Dermis microvascular lymphatic vessel endothelial cell (primary cell): Measurements from ENCODE around the gene KLHL5. TPM values are rescaled to one million over a fixed set of nuclear protein-coding genes. Genes with fewer than 3 reads are reported as not detected.

ENCODE experiments used
- DNase-seq, 2 donors: peaks; one replicate each; pipeline versions ENCODE4 v3.0.0 to v3.0.0-alpha.2; 2010; ENCODE audit warnings: low read depth in 2 of 2
- total RNA-seq: library from RNA; depleted of rRNA; stranded (reverse); fragments of >200 nt; gene quantifications from 2 replicates; pipeline ENCODE4 v1.2.1, GENCODE V29; 2014

KLHL5 gene
- total RNA-seq, 1 donor from 2014 or later, result 99.0 TPM

DNA sequence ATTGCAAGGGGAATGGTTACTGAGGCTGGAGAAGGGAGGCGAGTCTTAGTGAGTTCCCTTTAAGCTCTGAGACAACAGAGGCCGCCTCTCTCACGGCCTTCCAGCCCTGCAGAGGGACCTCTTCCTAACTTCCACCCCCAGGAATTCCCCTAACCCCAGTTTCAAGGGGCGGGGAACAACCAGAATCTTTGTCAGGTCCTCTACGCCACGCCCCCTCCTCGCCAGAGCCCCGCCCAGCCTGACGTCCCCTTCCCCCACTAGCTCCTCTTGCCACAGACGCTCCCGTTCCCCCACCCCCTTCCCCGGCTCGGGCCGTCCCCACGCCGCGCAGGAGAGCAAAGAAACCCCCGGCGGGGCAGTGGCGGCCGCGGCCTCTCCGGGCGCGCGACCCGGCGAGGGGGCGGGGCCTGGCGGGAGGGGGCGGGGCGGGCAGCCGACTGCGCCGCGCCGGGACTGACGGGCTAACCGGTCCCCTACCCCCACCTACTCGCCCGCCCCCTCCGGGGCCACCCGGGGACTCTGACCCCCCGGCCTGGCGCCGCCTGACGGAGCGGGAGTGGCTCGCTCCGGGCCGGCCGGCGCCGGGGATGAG is 17.6 kb upstream of the KLHL5 start:
- DNase-seq, result peak; percentile 89 to 97

DNA sequence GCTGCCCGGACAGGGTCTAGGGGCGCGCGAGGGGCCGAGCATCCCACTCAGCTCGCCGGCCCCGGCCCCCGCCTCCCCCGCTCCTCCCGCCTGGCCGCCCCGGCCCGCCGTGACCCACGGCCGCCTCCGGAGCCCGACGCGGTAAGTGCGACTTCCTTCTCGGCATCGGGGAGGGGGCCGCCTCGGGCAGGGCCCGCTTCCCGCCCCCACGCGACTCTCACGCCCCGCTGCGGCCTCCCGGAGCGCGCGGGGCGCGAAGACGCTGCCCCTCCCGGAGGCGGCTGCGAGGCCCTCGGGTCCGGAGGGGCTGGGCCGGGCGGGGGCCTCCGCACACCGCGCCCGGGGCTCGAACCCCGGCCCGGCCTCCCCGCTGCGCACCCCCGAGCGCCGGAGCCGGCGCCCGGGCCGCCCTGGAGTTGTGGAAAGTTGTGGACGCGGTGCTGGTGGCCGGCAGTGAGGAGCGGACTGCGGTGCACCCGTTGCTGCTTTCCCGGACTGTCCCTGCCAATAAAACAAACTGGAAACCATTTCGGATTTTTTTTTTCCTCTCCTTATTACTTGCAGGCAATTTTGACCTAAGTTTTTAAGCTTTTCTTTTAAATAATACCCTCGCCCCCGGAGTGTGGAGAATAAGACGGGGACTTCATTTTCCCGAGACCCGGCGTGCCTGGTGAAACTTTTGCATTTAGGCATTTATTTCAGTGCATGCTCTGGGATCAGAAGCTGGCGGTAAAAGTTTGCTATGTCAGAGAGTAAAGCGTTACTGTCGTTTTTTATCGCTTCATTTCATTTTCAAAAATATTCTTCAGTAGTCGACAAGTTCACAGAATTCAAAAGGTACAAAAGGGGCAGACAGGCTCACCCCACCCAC is 16.8 kb upstream of the KLHL5 start:
- peak; percentile 12 to 42 for DNase-seq

DNA sequence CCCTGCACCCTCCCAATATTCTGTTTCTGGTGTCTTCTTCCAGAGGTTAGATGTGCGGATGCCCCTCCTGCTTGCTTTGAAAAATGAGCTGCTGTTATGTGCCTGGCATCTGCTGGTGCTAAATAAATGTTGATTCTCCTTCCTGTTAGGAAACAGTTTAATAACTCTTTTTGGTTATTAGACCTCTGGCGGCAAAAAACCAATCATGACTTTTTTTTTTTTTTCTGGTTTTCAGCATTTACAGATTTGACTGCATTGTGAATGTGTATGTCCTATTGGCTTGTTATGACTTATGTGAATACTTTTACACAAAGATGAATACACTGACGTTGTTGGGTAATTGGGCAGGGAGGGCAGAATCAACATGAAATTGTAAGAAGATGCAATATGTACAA is 16.2 kb upstream of the KLHL5 start:
- DNase-seq, result peak; percentile 18 to 38

DNA sequence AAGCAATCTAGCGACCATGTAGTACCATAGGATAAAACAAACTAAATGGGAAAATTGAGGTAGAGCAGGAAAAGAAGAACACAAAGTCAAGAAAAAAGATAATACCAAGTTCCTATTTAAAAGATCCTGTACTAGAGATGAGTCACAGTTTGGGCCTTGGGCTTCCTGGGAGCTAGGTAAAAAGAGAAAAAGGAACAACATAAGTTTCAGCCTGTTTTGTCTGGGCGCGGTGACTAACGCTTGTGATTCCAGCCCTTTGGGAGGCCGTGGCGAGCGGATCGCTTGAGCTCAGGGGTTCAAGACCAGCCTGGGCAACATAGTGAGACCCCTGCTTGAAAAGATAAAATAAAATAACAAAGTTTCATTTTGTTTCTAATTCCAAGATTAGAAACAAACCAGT is 15.8 kb upstream of the KLHL5 start:
- no peak for DNase-seq

DNA sequence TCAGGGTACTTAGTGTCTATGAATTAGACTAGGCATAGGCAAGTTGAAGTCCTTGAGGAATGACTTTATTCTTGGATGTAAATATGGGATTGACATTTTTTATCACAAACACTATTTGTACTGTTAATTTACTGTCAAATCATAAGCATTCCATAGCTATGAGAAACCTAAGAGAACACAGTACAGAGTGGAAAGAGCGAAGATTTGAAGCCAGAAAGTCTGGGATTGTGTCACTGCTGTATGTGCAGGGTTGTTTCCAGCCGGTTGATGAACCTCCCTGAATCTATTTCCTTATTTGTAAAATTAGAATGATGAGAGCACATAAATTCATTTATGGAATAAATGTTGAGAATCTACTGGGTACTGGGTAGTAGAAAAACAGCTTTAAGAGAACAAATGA is 14.4 kb upstream of the KLHL5 start:
- no peak for DNase-seq

DNA sequence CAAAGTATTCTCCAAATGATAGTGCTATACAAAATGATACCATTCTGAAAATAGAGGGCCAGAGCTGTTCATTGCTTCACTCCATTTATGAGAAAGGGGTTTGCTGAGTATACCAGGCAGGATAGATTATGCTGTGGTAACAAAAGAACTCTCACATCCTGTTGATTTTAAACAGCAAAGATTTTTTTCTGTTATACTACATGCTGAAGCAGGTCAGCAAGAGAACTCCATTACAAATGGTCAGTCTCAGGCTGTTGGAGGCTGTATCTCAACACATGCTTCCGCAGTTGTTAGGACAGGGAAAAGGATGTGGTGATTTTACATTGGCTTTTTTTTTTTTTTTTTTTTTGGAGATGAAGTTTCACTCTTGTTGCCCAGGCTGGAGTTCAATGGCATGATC is 13.7 kb upstream of the KLHL5 start:
- peak in 1 of 2 donors; percentile 40 for DNase-seq

DNA sequence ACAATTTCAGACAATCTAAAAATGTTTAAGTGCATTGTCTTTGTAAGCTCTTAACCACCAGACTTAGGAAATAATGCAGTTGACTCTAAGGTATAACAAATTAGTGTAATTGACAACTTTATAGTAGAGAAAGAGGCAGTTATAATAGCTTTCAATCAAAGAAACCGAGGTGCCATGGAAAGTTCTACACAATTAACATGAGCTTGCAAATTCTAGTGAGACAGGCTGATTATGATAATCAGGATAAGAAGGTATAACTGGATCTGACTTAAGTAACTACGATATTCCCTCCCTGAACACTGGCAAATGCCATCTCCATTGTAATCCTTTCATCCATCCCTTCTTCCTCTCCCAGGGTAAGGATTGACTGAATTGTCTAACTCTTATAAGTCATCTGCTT is 11.4 kb upstream of the KLHL5 start:
- no peak for DNase-seq

DNA sequence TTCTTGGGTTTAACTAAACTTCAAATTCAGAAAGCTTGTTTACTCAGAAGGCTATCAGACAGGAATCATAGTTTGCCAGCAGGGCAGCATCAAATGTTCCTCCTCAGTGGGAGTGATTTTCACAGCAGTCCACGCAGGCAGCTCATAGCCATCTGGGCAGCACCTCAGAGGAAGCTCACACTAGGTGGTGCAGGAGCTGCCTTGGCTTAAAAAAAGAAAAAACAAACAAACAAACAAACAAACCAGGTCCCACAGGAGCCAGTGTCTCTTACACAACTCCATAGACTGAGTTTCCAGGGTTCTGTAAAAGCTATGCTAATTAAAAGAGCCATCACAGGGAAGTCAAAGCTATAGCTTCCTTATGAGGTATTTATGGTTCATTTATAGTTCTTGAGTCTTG is 10.5 kb upstream of the KLHL5 start:
- no peak for DNase-seq

DNA sequence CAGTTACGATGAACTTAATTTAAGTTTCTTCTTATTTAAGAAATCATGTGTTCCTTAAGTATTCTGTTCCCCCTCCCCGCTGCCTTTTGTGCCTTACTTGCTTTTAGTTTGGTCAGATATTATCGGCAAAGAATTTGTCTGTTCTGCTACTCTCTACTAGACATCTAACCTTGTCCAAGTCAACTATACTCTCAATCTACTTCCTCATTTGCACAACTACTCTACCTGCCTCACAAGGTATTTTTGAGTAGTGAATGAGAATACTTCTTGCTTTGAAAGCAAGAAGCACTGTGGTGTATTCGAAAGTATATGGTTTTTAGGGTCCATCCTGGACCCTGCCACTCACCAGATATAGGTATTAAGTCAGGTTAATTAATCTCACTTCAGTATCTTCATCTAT is 8.0 kb upstream of the KLHL5 start:
- DNase-seq, result no peak

DNA sequence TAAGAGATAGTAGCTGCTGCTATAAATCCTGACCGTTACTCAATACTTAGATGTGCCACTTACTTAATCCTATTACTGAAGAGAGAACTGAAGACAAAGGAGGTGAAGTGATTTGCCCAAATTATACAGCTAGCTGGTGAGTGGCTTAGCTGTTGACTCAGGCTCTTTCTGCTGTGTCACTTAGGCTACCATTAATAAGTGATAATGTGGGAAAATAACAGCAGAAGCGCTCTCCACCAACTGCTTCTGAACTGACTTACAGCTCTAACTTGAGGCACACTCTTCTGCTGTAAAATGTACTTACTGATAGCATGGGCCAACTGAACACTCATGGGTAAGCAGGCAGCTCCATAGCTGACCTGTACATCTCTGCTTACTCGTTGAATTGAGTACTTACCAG is 7.5 kb upstream of the KLHL5 start:
- no peak for DNase-seq

DNA sequence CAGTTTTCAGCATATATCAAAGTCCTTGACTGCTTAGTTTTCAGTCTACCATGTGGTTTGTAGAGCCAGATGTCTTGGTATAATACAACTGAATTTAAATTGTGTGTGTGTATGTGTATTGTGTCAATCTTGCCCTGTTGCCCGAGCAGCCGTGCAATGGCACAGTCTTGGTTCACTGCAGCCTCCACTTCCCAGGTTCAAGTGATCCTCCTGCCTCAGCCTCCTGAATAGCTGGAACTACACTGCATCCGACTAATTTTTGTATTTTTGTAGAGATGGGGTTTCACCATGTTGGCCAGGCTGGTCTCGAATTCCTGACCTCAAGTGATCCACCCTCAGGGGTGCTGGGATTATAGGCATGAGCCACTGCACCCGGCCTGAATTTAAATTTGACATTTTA is 6.0 kb upstream of the KLHL5 start:
- no peak for DNase-seq

DNA sequence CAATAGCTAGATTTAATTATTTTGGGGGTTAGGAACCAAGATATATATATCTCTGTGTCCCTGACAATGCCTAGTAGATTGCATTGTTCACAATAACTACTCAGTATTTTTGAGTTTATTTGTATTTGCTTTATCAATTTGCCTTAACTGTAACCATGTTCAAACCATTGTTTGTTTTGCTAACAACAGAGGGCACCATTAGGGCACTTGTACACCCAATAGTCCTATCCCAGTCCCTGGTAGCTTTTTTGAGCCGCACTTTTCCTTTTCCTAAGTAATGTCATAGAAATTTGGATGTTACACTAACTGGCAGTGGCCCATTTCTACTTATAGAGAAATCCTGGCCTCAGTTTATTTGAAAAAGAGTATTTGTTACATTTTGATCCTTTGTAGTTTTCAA is 575 bp upstream of the KLHL5 start:
- DNase-seq, result no peak

DNA sequence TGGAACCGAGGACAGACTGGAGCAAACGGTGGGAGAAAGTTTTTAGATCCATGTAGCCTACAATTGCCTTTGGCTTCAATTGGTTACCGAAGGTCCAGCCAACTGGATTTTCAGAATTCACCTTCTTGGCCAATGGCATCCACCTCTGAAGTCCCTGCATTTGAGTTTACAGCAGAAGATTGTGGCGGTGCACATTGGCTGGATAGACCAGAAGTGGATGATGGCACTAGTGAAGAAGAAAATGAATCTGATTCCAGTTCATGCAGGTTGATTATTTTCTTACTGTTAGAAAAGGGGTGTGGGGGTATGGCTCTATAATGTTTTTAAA is 702 bp downstream of the KLHL5 start:
- DNase-seq, result no peak

DNA sequence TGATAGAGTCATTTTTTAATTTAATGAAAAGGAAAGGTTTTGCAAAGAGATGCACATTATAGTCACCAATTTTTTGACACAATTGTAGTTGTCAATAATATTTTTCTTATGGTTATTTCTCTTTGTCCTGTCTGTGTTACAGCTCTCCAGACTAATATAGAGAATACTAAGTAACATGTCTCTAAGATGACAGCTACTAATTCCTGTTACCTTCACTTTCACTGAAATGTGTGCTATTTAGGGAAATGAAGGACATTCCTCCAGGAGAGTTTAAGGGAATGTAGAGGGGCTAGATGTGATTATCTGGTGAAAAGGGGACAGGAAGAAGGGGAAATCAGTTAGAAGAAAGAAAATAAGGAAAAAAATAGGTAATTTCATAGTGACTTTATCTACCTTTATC is 1.4 kb downstream of the KLHL5 start:
- no peak for DNase-seq

DNA sequence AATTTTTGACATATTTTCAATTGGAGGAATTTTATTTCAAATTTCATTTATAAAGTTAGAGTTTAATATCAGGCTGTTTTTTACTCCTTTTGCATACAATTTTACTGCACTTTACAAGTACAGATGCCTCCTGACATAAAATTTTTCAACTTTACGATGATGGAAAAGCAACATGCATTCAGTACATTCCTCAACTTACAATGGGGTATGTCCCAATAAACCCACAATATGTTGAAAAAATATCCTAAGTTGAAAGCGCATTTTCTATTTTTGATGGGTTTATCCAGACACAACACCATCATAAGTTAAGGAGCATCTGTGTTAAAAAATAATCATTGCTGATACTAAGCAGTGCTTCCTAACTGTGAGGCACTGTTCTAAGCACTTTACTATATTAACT is 4.3 kb downstream of the KLHL5 start:
- no peak for DNase-seq

DNA sequence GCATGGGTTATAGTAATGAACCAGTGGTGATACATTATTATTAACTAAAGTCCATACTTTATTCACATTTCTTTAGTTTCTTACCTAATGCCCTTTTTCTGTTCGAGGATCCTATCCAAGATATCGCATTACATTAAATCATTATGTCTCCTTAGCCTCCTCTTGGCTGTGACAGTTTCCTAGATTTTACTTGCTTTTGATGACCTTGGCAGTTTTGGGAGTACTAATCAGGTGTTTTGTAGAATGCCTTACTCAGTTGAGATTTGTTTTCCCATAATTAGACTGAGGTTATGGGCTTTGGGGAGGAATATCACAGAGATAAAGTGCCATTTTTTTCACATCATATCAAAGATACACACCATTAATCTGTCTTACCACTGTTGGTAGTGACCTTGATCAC is 5.0 kb downstream of the KLHL5 start:
- DNase-seq, result no peak

DNA sequence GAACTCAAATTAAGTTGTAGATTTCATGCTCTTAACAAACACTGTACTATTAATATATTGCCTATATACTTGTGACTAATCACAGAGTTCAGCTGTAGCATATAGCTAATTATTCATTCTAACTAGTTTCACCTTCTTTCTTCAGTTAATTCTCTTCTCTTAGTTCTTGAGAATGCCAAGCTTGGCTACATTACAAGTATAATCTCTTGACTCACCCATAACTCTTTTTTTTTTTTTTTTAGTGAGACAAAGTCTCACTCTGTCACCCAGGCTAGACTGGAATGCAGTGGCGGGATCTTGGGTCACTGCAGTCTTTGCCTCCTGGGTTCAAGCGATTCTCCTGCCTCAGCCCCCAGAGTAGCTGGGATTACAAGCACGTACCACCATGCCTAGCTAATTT is 5.4 kb downstream of the KLHL5 start:
- no peak for DNase-seq

DNA sequence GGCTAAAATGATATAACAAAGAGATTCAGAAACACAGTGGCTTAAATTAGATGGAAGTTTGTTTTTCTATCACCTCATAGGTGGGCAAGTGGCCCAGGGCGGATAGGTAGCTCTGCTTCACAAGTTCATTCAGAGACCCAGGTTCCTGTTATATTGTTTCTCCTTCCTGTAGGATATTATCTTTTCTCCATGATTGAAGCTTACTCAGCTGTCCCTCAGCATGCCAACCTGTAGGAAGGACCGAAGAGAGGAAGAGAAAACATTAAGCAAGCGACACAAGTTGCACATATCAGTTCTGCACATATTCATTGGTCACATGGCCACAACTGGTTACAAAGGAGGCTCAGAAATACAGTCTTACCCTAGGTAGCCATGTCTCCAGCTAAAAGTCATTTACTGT is 6.9 kb downstream of the KLHL5 start:
- peak; percentile 71 to 78 for DNase-seq

DNA sequence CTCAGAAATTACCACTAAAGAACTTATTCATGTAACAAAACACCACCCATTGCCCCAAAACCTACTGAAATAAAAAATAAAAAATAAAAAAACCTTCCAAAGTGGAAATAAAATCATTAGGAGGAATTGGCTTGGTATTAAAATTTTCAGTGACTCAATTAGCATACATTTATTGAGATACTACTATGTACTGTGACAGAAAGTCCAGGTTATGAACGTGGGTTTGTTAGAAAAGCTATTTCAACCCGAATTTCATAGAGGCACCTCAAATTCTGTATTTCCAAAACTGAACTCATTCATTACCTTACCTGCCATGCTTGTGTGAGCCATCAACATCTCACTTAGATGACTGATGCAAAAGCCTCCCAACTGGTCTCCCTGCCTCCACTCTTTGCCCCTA is 16.8 kb downstream of the KLHL5 start:
- DNase-seq, result no peak

DNA sequence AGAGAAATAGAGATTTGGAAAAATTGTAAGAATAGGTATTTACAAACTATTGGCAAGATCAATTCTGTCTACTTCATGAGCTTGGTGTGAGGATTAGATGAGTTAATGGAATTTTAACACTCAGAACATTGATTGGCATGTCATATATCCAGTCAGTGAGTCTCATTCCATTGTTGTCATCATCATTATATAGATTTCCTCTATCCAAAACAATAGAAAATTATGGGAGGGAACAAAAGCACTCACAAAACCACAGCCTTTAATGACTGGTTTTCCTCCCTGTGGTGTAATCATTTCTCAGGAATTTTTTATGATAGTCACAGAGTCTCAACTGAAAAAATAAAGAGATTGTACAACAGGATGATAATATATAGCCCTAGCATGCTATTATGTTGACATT is 21.1 kb downstream of the KLHL5 start:
- DNase-seq, result peak; percentile 20 to 61

DNA sequence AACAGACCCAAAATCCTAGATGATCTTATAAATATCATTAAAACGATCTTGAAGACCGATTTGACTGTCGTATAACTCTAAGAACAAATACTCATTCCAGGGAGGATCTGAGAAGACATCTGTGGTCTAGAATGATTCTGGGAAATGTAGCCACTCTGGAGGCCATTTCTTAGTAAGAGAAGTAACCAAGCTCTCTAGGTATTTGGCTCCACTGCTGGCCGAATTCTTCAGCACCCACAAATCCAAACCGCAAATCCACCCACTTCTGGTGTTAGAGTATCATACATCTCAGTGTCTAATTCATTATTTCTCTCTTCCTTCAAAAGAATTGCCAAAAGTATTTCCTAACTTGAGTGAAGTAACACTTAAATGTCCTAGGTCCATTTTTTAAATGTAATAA is 23.9 kb downstream of the KLHL5 start:
- no peak for DNase-seq

DNA sequence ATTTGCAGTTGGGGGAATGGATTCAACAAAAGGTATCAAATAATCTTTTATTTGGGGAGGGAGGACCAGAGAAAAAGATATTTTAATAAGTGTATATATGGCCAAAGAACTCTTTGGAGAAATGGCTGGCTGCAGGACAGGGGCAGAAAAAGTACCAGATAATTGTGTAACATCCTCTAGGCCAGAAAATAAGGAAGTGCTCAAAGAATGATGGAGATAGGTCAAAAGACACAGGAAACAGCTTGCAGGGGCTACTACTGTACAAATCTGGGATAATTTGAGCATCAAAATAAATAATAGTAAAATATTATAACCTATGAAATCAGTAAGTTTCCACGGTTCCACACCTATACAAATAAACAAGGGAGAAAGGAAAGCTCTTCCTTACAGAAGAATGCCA is 34.8 kb downstream of the KLHL5 start:
- peak; percentile 61 to 79 for DNase-seq

DNA sequence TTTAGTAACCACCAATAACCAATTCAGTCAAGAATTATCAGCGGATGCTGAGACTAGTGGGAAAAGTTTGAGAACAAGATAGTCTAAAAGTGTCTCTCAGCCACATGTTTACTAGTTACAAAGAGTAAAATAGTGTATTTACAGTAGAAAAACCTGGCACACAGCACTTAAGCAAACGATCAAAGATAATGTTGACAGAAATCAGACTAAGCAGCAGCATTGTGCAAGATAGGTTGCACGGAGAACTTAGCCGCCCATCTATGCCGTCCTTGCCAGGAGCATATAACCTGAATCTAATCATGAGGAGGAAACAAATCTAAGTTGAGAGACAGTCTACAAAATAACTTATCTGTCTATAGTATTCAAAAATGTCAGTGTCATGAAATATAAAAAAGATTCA is 35.3 kb downstream of the KLHL5 start:
- no peak for DNase-seq

DNA sequence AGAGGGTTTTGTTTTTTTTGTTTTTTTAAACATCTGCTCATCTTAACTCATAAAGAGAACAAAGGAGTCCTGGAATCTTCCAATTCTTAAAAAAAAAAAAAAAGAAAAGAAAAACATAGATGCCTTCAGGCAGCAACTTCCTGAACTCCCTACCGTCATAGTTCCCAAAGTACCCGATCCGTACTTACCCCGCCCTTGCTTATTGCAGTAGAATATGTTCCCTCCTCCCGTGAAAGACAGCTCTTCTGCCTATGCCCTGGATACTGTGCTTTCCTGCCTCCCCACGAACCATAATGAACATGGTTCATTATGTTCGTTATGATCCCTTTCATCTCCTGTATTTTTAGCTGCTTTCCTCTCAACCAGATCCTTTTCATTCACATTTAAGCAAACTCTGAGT is 40.3 kb downstream of the KLHL5 start:
- DNase-seq, result peak in 1 of 2 donors; percentile 18
